C4-2B (cell line): ENCODE measurements around the gene GADL1.

ENCODE experiments used
- ZFX ChIP-seq: fragments of 450-650 bp; IDR thresholded peaks from 2 replicates; pipeline ENCODE4 v1.6.1; 2017
- TF ChIP-seq, protein P1 (sequence below): fragments of 450-650 bp; conservative IDR thresholded peaks from 2 replicates; pipeline ENCODE4 v1.5.1; 2017; ENCODE audit warnings: mild to moderate bottlenecking

DNA sequence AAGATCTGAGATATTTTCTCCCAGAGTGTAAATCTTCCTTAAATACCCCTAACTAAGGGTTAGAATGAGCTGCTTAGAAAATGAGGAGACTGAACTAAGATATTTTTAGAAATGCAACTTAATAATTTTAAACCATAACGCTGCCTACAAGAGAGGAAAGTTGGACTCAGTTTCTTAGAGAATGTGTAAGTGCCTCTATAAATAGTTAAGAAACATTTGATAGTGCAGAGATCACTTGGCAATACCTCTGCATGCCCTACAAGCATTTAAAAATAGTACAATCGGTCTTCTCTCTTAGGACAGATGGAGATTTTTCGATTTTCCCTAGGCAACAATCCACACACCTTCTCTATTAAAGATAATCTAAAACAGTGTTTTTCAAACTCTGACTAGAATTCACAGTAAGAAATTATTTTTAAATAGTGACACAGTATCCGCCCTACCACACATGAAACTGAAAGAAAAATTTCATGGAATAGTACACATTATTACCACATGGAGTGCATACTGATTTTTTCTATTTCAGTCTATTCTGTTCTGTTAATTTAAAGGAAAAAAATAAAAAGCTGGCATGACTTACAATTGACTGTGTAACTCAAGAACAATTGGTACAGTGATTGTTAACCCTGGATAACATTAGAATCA lies 83.2 kb downstream of the GADL1 start:
- TF ChIP-seq, protein P1, sequence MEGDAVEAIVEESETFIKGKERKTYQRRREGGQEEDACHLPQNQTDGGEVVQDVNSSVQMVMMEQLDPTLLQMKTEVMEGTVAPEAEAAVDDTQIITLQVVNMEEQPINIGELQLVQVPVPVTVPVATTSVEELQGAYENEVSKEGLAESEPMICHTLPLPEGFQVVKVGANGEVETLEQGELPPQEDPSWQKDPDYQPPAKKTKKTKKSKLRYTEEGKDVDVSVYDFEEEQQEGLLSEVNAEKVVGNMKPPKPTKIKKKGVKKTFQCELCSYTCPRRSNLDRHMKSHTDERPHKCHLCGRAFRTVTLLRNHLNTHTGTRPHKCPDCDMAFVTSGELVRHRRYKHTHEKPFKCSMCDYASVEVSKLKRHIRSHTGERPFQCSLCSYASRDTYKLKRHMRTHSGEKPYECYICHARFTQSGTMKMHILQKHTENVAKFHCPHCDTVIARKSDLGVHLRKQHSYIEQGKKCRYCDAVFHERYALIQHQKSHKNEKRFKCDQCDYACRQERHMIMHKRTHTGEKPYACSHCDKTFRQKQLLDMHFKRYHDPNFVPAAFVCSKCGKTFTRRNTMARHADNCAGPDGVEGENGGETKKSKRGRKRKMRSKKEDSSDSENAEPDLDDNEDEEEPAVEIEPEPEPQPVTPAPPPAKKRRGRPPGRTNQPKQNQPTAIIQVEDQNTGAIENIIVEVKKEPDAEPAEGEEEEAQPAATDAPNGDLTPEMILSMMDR, result no peak
- TF ChIP-seq ZFX, result no peak
